Endothelial cell (in vitro differentiated cells): ENCODE data around the gene RAB2B. TPM values are rescaled to one million over a fixed set of nuclear protein-coding genes. Genes with fewer than 3 reads are reported as not detected.
A peak's percentile ranks its signal among the peaks of the same experiment; 100 is the strongest.

ENCODE experiments used
- DNase-seq: peaks from one replicate; pipeline ENCODE4 v3.0.0; 2021; ENCODE audit warnings: low spot score
- H3K27ac Mint-ChIP-seq: one replicate; pipeline ENCODE4 v1.8.0; 2021; ENCODE audit warnings: mixed read lengths, inconsistent platforms; ENCODE audit not compliant: unreplicated experiment
- H3K27me3 Mint-ChIP-seq: one replicate; pipeline ENCODE4 v1.8.0; 2021; ENCODE audit warnings: mild to moderate bottlenecking, moderate library complexity, mixed read lengths, inconsistent platforms; ENCODE audit not compliant: unreplicated experiment
- H3K36me3 Mint-ChIP-seq: one replicate; pipeline ENCODE4 v1.8.0; 2021; ENCODE audit warnings: mild to moderate bottlenecking, low read depth, mixed read lengths, inconsistent platforms; ENCODE audit not compliant: unreplicated experiment
- H3K4me1 Mint-ChIP-seq: one replicate; pipeline ENCODE4 v1.8.0; 2021; ENCODE audit warnings: mild to moderate bottlenecking, mixed read lengths, inconsistent platforms; ENCODE audit not compliant: unreplicated experiment
- H3K4me3 Mint-ChIP-seq: one replicate; pipeline ENCODE4 v1.8.0; 2021; ENCODE audit warnings: mild to moderate bottlenecking, mixed read lengths, inconsistent platforms; ENCODE audit not compliant: unreplicated experiment
- H3K9me3 Mint-ChIP-seq: one replicate; pipeline ENCODE4 v1.8.0; 2021; ENCODE audit warnings: mixed read lengths, inconsistent platforms; ENCODE audit not compliant: unreplicated experiment
- total RNA-seq: library from RNA; stranded (reverse); fragmentation: NEBNext Ultra II Directional; extraction: Animal tissue kit (Norgen Biotek cat#: 25700); gene quantifications from one replicate; pipeline ENCODE4 v1.2.1, GENCODE V29; 2021; ENCODE audit not compliant: unreplicated experiment
- TF ChIP-seq, protein P1 (sequence below): fragments of 200-600 bp; sonication (generic); IDR thresholded peaks from one replicate; pipeline ENCODE4 v1.5.0; 2021; ENCODE audit warnings: antibody characterized with exemption; ENCODE audit not compliant: unreplicated experiment

Gene RAB2B
- total RNA-seq, 1 donor from 2014 or later = 25.0 TPM

DNA sequence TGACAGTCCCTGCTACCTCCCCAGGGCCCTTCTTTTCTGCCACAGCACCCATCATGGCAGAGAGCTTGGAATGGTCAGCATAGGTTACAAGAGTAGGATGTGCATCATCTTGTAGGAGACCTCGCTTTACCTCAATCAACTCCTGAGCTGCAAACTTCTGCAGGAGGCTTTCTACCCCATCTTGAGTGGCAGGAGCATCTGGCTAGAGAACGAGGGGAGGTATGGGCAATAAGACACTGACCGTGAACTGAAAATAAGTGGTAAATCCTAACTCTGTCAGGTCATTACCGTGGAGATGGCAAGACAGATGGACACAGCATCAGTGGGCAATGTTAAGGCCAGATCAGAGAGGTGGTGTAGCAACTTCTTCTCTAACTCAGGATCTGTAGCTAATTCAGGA, 26.6 kb upstream of the RAB2B start:
- Mint-ChIP-seq H3K9me3 (no peaks in the 10 kb centered on the region), H3K4me3 (no peak overlapping the region), H3K36me3 (peaks cover 36% of the 10 kb centered on the region), H3K4me1 (peaks cover 3% of the 10 kb centered on the region), H3K27ac (no peak overlapping the region), H3K27me3 (peaks cover 1% of the 10 kb centered on the region)
- TF ChIP-seq, protein P1, sequence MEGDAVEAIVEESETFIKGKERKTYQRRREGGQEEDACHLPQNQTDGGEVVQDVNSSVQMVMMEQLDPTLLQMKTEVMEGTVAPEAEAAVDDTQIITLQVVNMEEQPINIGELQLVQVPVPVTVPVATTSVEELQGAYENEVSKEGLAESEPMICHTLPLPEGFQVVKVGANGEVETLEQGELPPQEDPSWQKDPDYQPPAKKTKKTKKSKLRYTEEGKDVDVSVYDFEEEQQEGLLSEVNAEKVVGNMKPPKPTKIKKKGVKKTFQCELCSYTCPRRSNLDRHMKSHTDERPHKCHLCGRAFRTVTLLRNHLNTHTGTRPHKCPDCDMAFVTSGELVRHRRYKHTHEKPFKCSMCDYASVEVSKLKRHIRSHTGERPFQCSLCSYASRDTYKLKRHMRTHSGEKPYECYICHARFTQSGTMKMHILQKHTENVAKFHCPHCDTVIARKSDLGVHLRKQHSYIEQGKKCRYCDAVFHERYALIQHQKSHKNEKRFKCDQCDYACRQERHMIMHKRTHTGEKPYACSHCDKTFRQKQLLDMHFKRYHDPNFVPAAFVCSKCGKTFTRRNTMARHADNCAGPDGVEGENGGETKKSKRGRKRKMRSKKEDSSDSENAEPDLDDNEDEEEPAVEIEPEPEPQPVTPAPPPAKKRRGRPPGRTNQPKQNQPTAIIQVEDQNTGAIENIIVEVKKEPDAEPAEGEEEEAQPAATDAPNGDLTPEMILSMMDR = no peak
- no peak for DNase-seq

DNA sequence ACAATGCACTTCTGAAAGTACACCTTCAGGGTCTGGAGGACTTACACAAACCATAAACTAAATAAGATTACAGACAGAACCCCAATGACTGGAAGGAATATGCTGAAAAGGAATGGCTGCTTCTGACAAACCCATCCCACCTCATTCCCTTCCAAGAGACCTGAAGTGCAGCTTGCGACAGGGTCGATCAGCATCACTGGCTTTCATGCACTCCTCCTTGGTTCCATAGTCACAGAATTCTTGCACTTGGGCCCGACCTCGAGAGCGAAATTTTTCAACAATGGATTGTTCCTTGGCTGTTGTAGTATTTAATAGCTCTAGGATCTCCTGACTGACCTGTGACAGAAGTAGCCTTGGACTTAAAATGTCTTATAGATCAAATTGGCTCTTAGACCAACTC, 24.8 kb upstream of the RAB2B start:
- no peak overlapping the region for H3K27ac Mint-ChIP-seq

DNA sequence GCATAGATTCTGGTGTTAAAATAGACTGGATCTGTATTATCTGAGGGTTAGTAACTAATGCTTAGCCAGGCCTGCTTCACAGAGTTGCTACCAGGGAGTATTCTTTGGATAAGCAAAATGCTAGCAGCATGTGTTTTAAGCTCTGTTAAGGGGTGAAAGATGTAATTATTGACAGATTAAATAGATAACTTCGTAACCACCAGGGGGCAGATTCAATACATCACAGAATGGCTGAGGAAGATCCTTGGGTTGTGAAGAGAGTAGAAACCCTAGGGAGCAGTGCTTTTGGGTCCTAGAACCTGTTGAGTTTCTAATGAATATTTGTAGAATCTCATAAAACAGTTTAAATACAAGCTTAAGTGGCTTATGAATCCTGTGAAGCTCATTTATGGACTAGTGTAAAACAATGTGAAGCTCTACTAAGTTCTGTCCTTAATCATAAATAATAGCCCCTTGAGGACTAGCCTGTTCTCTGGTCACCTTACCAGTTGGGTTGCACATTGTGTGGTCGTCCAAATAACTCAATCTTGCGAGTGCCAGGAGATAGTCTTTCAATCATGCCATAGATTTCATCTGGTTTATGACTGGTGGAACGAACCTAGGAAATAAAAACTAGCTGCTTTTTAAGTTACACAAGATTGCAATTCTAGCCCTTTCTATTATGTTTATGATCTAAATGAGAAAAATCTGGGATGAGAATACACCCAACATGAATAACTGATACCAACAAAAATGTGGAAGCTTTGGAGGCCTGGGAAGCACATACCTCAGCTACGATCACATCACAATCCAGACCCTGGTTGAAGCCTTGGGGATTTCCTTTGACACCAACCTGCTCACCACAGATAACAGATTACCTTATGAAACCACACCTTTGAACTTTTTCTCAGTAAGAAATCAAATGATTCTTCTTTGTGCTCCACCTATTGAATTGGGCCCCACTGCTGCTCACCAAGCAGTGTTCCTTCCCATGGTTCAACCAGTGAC, 22.1 kb upstream of the RAB2B start:
- Mint-ChIP-seq H3K4me3 (peak overlapping the region; percentile 17), H3K36me3 (peaks cover 48% of the 10 kb centered on the region), H3K9me3 (no peaks in the 10 kb centered on the region), H3K4me1 (peaks cover 3% of the 10 kb centered on the region), H3K27ac (peak overlapping the region; percentile 48), H3K27me3 (peaks cover 1% of the 10 kb centered on the region)
- peak; percentile 38 for DNase-seq
- TF ChIP-seq, protein P1 = peak; percentile 70

More for the DNA sequence above, 24.8 kb upstream of the RAB2B start:
- Mint-ChIP-seq H3K27me3 (peaks cover 1% of the 10 kb centered on the region), H3K4me1 (peaks cover 3% of the 10 kb centered on the region), H3K36me3 (peaks cover 34% of the 10 kb centered on the region), H3K4me3 (no peak overlapping the region), H3K9me3 (no peaks in the 10 kb centered on the region)
- TF ChIP-seq, protein P1 = no peak
- DNase-seq = no peak

DNA sequence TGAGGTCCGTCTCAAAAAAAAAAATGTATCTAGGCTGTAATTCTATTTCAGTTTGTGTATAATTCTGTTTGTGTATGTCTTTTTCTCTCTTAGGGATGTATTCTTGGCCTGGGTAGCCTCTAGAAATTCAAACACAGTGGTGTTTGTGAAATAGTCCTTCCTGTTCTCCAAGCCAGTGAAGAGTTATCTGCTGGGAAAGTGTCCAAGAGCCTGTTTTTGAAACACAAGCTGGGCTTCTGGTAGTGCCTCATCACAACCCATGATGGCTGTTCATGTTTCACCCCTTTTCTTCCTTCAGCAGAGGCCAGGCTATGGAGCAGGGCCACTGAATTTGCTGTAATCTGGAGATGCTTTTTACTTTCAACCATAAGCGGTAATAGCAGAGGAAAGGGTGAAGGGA, 19.7 kb upstream of the RAB2B start:
- Mint-ChIP-seq H3K27me3 (no peaks in the 10 kb centered on the region), H3K4me3 (no peak overlapping the region), H3K27ac (peak overlapping the region; percentile 38), H3K36me3 (peaks cover 52% of the 10 kb centered on the region), H3K9me3 (no peaks in the 10 kb centered on the region), H3K4me1 (peaks cover 3% of the 10 kb centered on the region)
- TF ChIP-seq, protein P1 = no peak
- DNase-seq = no peak
